ENCODE results near the gene DNAJB12.

DNA sequence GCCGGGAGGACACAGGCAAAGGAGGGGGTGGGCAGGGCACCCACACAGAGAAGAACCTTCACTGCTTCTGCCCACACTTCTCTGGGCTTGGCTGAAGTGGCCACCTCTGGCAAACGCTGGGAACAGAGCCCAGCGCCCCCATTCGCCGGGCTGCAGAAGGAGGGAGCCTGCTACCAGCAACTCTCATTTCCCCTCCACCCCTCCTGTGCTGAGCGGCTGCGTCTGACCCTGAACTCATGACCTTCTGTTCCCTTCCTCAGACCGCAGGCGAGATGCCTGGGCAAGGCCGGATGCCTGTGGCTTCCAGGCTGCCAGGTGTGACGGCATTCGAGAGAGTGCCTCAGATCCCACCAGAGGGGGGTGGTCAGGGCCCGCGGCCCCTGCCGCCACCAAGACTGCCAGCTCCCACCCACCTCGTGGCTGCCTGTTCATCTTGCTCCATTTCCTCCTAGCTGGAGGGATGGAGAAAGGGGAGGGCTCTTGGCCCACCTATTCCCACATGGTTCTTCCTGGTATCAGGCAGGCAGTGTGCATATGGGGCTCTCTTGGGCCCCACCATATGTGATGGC lies 19.8 kb downstream of the DNAJB12 start:
- peak; percentile 98 to 99 (median 99) for TF ChIP-seq POLR2AphosphoS5 (IDR thresholded peaks at IDR 0.05)
- TF ChIP-seq, protein P1, sequence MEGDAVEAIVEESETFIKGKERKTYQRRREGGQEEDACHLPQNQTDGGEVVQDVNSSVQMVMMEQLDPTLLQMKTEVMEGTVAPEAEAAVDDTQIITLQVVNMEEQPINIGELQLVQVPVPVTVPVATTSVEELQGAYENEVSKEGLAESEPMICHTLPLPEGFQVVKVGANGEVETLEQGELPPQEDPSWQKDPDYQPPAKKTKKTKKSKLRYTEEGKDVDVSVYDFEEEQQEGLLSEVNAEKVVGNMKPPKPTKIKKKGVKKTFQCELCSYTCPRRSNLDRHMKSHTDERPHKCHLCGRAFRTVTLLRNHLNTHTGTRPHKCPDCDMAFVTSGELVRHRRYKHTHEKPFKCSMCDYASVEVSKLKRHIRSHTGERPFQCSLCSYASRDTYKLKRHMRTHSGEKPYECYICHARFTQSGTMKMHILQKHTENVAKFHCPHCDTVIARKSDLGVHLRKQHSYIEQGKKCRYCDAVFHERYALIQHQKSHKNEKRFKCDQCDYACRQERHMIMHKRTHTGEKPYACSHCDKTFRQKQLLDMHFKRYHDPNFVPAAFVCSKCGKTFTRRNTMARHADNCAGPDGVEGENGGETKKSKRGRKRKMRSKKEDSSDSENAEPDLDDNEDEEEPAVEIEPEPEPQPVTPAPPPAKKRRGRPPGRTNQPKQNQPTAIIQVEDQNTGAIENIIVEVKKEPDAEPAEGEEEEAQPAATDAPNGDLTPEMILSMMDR (IDR thresholded peaks at IDR 0.05 in 8 of 11, conservative IDR thresholded peaks at IDR 0.05 in 3 of 11), result peak in 10 of 11 experiments; percentile 5 to 56 (median 40)
- TF ChIP-seq POLR2A (IDR thresholded peaks at IDR 0.05), result peak in 1 of 3 donors; percentile 17
